ENCODE measurements around the gene GDF7.

Gene GDF7

DNA sequence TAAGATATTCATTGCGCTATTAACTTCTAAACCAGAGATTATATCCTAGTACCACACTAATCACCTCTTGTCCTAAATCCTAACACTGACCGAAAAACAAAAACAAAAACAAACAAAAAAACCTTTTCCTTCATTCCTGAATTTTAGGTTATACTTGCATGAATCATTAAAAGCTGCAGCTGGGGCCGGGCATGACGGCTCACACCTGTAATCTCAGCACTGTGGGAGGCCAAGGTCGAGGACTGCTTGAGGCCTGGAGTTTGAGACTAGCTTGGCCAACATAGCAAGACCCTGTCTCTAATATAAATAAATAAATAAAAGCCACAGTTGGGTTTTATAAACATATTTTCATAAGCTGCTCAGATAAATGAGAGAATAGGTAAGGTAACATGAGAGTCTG lies 60.0 kb downstream of the GDF7 start:
- no peak overlapping the region for H3K4me3 ChIP-seq (ENCODE audit: low read depth, low read length)
- no peak overlapping the region for H2AFZ ChIP-seq
- TF ChIP-seq, protein P1, sequence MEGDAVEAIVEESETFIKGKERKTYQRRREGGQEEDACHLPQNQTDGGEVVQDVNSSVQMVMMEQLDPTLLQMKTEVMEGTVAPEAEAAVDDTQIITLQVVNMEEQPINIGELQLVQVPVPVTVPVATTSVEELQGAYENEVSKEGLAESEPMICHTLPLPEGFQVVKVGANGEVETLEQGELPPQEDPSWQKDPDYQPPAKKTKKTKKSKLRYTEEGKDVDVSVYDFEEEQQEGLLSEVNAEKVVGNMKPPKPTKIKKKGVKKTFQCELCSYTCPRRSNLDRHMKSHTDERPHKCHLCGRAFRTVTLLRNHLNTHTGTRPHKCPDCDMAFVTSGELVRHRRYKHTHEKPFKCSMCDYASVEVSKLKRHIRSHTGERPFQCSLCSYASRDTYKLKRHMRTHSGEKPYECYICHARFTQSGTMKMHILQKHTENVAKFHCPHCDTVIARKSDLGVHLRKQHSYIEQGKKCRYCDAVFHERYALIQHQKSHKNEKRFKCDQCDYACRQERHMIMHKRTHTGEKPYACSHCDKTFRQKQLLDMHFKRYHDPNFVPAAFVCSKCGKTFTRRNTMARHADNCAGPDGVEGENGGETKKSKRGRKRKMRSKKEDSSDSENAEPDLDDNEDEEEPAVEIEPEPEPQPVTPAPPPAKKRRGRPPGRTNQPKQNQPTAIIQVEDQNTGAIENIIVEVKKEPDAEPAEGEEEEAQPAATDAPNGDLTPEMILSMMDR (IDR thresholded peaks at IDR 0.05): no peak
- H3K27ac ChIP-seq: no peak overlapping the region
- H3K27me3 ChIP-seq (ENCODE audit: control insufficient read depth, insufficient read depth, low read length): no peaks in the 10 kb centered on the region
- H3K4me1 ChIP-seq: no peaks in the 10 kb centered on the region
- no peaks in the 10 kb centered on the region for H3K79me2 ChIP-seq
- H3K4me2 ChIP-seq (ENCODE audit: low read length): no peak overlapping the region
- no peak overlapping the region for H3K9ac ChIP-seq
- no peaks in the 10 kb centered on the region for H3K36me3 ChIP-seq (ENCODE audit: control insufficient read depth, insufficient read depth, low read length)
- no peaks in the 10 kb centered on the region for H3K9me3 ChIP-seq (ENCODE audit: control insufficient read depth, low read length)

DNA sequence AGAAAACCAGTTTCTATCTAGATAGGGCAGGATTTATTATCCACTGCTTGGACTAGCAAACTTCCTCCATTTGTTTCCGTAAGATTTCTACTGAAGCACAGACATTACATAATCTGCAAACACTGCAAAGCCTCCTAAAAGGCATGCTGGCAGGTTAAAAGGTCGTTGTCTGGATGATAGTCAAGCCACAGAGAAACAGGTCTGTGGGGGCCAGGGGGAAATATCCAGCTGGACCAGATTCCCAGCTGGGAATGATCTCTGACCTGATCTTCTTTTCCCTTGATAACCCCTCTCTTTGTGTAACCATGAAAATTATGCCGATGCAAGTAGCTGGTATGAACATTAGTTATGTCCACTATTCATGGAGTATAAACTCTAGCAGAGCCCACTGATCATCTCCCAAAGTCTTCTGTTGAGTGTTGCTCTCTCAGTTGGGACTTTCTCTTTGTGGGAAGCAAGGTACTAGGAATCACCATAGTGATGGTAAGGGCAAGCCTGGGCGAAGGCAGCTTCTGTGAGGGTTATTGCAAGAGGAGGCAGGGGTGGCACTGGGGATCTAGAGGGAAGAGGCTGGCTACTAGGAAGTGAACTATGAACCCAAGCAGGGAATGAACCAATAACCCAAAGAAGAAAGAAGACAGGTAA lies 61.3 kb downstream of the GDF7 start:
- Histone ChIP-seq H3K27ac (no peak overlapping the region), H2AFZ (no peak overlapping the region), H3K9ac (no peak overlapping the region), H3K4me2 (ENCODE audit: low read length) (no peak overlapping the region), H3K9me3 (ENCODE audit: control insufficient read depth, low read length) (no peaks in the 10 kb centered on the region), H3K27me3 (ENCODE audit: control insufficient read depth, insufficient read depth, low read length) (no peaks in the 10 kb centered on the region), H3K4me3 (ENCODE audit: low read depth, low read length) (no peak overlapping the region), H3K79me2 (no peaks in the 10 kb centered on the region), H3K4me1 (no peaks in the 10 kb centered on the region), H3K36me3 (ENCODE audit: control insufficient read depth, insufficient read depth, low read length) (no peaks in the 10 kb centered on the region)
- TF ChIP-seq, protein P1 (IDR thresholded peaks at IDR 0.05): no peak

Data from parathyroid adenoma (tissue), 2 donors.